Right hindlimb (tissue), 1 donor: ENCODE data around the gene SLC7A1.

Experiments
- DNase-seq: peaks from one replicate; pipeline ENCODE4 v3.0.0-alpha.2; 2018

Gene SLC7A1

DNA sequence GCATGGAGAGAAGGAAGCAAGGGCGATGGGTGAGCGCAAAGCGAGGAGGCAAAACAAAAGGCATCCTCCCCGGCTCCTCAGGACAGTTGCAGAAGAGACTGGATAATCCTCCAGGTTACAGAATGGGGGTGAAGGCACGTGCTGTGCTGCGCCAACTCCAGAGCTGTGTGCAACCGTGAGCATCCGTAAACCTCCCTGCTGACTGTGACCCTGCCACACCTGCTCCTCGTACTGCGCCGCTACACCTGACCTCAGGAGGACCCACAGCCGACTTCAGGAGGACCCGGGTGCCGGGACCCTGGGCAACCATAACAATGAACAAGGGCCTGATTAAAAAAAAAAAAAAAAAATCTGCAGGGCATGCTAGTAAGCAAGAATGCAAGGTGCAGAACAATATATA lies 68.7 kb downstream of the SLC7A1 start:
- DNase-seq: no peak

DNA sequence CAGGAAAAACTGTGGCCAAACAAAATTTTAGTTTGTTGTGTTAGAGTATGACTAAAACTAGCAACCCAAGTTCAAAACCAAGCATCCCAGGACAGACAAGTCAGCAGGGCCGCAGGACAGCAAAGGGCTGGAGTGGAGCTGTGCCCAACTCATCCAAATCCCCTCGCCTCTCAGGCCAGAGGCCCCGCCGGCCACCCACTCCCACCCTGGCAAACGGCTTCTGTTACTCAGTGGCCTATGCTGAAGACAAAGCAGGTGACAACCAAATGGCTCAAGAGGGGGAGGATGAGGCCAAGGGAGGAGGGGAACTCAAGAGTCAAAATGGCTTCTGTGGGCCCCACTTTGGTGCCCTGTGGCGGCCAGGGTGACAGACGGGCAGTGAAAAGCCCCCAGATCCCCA lies 69.7 kb downstream of the SLC7A1 start:
- no peak for DNase-seq

DNA sequence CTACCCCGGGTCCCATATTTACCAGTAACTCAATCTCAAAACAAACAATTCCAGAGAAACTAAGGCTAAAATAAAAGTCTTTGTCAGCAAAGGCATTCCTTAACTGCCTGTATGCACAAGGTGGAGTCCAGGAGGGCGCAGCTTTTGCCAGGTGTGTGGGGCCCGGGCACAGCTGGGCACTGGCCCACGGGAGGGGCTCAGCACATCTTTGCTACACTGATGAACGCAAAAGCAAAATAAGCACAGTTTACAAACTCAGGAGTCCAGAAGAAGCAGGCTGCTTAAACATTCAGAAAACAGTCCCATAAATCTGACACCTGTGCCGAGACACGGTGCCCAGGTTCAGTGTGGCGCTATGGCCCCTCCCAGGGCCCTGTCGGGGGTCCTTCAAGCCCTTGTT lies 70.8 kb downstream of the SLC7A1 start:
- DNase-seq: no peak

DNA sequence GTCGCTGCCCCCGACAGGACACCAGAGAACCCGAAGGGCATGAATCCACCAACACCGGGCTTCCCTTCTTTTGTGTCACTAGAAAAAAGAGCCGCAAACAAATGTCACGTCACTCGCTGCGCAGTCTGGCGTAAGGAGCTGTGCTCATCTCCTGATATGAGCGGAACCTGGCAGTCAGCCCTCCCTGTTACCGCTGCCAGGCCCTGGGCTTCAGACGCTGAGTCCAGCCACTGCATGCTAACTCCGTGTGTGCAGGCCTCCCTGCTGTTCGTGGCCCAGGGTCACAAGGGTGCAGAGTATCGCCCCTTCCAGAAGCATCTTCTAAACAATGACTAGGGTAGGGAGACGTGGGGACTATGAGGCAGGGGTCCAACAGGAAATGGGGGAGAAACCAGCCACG lies 71.3 kb downstream of the SLC7A1 start:
- DNase-seq: no peak

DNA sequence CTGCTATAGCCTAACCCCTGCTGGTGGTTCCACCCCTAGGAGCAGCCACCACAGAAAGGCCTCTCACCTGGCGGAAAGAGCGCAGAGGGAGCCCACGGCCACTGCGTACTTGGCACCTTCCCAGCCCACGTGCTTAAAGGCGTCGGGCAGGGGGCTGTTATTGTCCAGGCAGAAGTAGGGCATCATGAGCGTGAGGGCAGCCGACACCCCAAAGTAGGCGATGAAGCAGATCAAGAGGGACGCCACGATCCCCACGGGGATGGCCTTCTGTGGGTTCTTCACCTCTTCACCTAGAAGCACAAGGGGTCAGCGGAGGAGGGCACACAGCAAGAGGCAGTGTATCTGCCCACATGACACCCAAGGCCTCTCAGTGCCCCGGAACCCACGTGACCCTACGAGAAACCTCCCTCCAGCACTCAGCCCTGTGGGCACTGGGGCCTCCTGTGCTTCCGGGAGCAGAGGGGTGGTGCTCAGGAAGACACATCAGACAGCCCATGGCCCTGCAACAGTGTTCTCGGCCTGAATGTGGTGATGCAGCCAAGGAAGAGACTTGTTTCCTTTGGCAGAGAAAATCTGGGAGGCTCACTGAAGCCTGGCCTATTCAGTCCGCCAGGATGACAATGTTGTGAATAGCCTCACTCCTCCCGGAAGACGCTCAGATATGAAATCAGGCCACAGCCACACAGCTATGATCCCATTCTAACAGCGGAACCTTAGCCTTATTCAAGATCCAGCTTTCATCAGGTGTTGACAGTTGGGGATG lies 72.1 kb downstream of the SLC7A1 start:
- DNase-seq: no peak

DNA sequence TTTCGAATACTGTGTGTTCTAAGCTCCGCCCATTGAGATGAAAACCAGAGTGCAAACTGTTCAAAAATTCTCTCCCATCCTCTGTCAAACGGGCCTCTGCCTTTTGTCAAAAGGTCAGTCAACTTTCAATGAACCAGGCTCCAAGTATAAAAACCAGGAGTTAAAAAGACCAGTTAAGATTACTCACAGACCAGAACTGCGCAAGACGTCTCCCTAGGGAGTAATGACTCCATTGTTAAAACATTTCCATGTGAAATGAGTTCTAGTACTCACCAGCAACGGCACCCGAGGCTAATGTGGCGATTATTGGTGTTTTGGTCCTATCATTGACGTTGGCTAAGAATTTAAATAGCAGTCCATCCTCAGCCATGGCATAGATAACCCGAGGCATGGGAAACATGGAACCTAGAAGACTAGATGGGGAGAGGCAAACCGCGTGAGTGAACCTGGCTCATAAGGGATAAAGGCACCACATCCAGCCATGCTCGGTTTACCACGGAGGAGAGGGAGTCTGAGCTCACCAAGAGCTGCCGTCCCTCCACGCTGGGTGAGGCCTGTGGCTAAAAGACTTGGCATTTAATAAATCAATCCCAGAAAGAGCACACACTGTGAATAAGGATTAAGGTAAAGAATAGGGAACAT lies 73.3 kb downstream of the SLC7A1 start:
- DNase-seq: no peak

DNA sequence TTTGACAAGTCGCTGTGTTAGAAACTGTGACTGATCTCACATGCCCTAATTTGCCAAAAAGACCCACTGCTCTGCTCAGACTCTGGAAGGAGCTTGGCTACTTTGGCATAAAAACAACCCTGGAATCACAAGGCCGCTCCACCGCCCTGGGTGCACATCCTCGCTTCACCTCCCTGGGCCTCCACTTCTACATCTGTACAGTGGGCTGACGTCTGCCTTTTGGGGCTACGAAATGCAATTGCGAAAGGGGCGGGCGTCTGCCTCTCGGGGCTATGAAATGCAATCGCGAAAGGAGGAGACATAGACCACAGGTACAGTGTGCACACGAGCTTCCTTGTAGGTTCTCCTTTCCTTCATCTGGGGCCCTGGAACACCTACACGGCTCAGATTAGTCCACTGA lies 74.2 kb downstream of the SLC7A1 start:
- DNase-seq: no peak

DNA sequence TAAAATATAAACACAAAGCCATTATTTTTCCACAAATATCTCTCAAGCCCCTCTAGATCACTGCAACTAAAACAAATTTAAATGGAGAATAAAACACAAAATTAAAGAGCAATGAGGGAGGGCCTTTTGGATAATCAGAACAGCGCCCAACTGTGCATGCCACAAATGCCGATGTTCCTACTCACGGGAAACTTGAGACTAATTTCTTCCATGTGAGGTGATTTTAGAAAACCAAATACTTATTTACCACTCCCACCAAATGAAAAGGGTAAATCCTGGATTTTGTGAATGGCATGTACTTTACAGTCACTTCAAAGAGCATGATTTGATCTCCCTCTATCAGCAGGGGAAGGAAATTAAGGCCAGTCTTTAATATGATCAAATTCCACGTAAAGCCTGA lies 74.8 kb downstream of the SLC7A1 start:
- DNase-seq: no peak

DNA sequence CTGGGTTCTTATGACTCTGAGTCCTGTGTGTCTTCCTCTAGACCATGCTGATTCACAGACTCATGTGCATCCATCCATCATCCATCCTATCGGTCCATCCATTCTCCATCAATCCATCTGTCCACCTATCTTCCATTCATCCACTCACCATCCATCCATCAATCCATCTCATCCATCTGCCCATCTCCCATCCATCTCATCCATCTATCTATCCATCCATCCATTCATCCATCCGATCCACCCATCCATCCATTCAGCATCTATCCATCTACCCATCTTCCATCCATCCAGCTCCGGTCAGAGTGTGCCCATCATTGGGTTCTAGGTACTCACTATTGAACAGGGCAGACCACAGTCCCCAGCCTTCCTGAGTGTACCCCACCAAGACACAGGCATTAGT lies 75.6 kb downstream of the SLC7A1 start:
- no peak for DNase-seq

DNA sequence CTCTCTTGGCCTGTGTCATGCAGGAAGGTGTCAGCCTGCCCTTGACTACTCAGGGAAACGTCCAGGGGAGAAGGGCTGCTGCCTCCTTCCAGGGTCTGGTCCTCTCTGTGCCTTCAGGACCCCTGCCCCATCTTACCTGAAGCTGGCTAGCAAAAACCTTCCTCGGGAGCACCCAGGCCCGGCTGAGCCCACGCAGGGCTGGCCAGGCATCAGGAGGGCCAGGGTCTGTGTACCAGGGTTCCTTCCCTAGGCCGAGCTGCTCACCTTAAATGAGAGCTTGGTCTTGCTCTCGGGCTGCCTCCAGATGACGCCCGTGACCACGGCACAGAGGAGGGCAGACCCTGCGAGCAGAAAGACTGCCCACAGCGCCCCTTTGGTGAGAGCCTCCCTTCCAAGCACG lies 78.6 kb downstream of the SLC7A1 start:
- no peak for DNase-seq

DNA sequence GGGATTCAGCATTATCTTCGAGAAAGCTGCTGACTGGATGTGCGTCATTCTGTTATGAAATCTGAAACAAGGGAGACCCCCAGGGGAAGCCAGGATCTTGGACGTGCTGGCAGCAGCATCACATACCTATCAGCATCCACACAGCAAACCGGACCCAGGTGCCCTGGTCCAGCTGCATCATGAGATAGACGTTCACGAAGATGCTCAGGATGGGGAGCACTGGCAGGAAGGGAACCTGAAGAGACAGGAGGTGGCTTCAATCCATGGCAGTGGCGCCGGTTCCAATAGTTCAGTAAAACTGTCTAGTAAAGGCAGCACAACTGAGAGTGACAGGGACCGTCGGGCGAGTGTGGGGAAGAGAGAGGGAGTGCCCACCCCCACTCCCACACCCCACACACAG lies 79.5 kb downstream of the SLC7A1 start:
- DNase-seq: no peak

DNA sequence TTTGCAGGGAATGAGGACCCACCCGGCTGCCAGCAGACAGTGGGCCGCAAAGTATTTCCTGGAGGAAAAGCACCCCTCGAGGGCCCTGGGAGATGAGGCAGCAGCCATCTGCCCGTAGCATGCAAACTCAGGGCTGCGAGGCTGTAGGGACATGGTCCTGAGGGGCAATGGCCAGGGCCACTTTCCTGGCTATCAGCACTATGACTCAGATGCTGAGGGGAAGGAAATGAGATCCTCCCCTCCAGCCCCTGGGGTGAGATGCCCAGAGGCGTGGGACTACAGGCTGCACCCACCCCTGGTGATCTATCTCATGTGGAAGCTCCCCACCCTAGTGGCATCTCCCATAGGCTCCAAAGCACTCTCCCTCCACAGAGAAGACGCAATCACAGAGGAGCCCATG lies 80.1 kb downstream of the SLC7A1 start:
- no peak for DNase-seq

DNA sequence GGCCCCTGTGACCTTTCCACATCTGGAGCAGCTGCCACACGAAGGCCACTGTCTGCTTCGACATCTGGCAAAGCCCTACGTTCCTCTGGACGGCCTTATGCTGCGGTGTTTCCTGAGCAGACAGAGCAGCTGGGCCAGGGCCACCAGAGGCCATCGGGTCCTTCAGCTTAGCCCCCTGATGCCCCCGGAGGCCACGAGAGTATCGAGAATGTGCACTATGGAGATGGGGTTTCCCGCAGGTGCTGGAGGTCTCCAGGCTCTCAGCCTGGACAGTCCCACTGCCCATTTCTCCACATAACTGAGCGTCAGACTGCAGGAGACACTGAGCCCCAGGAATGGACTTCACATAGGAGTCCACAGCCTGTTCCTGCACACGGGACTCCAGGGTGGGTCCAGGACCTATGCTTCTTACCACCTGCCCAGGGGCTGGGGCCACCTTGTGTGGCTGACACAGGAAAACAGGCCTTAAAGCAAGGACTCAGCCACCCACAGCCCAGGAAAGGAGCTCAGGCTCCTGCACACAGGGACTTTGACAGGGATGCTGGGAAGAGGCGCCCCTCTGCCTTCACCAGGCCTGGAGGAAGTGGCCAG lies 80.7 kb downstream of the SLC7A1 start:
- DNase-seq: no peak

DNA sequence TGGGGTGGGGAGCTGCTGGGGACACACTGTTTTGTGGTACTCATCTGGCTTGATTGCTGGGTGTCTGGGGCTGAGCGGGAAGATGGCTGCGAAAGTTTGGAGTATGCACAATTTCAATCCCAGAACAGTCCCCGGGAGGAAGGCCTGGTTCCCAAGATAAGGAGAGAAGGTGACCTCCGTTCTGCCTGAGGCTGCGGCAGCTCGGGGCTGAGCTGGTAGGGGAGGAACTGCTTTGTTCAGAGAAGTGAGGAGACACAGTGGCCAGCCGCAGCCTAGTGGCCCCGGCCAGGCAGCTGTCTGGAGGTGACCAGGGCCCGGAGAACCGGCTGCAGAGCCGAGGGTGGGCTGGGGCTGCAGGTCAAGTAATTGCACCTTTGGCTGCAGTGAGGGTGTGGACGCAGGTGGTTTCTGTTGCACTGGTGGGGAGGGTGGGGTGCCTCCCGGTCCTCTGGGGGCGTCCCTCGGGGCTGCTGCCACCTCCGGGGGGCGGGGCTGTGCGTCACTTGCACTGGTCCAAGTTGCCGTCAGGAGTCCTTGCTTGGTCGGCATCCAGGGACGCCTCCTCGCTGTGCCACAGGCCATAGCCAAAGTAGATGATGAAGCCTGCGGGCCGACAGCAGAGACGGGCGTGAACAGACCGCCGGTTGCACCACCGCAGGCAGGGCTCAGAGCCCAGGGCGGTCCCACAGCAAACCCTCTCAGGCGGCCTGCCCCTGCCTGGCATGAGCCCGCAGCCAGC lies 81.3 kb downstream of the SLC7A1 start:
- DNase-seq: no peak

DNA sequence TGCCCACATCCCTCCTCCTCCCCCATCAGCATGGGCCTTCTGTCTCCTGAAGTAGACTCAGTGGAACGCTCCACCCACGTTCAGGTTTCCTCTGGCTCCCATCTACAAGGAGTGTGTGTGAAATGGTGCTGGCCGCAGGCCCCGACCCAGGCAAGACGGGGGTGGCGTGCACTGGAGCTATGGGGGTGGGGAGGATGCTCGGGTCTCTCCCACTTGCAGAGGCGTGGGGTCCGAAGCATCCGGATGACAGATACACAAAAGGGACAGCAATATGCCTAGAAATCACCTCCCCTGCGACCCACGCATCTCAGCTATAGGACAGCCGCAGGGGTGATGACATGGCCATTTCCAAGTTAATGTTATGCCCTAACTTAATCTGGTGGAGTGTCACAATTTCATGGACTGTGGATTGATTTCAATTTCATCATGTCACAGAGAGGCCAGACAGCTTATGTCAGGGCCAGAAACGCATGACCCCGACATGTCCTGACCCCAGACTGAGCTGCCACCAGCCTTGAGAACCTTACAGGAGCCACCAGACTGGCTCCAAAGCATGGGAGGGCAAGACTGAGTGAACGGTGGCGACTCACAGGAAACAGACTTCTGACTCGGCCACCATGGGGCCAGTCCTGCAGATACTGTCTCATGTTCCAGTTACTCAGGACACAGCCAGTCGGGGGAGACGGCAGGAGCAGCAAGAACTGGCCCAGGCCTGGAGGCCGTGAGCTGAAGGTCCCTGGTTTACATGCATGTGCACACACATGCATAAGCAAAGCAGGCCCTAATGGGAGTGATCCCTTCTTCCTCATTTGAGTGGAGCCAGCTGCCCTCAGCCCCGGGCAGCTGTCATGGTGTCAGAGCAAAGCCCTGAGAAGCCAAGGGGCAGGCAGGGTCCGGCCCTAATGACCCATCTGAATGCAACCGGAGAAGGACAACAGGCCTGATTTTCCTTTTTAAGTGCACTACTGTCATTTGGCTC lies 82.2 kb downstream of the SLC7A1 start:
- DNase-seq: no peak

DNA sequence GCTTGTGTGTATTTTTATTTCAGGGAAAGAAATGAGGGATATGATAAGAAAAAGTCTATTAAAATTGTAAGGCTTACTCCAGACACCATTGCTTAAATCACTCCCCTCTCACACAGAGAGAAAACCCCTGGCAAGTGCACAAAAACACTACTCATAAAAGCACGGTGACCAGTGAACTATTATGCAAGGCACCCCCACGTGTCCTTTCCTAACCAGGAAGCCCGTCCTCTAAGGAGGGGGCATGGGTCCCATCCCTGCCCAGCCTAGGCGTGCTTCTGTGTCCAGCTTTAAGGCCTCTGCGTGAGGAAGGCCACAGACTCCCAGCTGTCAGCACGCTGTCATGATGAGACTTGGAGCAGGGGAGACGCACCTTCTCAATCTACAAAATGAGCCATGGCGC lies 83.5 kb downstream of the SLC7A1 start:
- DNase-seq: no peak

DNA sequence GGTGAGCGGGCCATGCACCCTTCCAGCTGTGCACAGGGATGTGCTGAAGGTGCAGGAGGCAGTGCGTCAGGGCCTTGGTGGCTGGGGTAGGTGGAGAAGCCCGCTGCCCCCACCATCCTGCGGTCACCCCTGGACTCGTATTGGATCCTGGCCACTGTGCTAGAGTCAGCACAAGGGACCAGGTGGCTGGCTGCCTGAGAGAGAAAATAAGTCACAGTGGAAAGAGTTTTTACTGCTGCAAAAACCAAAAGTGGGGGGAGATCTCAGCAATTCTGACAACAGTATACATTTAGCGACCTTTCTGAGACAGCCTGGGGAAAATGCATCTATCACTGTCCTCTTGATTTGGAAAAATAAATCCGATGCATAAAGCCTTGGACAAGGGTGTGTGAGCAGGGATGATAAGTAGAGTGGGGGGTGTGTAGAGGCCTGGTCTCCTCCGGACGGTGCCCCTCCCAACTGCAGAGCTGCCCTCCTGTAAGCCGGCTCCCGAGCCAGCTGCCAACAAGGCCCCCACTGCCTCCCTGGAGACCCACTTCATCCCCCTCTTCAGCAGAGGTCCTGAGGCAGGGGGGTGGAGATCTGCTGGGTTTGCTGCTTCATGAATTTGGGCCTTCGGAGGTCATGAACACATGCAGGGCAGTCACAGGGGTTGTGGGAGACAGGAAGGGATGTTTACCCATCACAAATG lies 84.2 kb downstream of the SLC7A1 start:
- no peak for DNase-seq

DNA sequence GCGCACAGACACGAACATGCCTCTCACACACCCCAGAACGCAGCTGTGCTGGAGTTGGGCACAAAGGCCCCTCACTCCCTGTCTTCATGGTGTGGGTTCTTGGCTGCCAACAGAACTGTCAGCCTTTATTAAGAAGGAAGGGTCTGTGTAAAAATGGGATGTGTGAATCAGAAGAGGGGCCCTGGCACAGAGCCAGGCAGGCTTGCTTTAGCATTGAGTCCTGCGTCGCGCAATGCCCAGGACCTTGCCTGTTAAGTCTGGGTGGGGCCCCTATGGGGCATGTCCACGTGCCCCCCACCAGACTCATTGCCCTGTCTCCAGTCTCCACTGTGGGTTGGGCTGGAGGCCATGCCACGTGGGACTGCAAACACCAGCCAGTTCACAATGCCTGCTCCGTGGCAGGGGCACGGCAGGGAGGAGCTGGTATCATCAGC lies 84.8 kb downstream of the SLC7A1 start:
- DNase-seq: no peak

DNA sequence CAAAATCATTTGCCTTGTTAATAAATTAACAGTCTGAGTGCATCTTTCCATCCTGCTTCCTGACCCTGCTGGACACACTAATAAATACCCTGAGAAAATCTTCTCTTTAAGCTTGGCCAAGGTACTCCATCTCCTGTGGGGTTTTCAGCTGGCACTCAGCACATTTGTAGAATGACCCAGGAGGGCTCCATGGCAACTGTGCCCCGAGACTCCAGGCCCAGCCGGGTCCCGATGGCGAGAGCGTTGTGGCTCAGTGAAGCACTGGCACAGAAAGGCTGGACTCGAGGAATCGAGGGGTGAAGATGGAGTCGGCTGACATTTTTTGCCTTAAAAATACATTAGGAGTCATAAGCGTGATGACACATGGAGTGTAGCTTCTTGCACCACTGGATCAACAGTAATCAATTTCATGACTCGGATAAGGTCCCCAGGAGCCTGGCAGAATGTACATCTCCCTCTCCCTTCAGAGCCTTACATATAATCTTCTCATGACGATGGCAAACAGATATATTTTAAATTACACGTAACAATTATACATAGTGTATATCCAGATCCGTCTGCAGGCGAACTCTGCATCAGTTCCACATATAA lies 85.4 kb downstream of the SLC7A1 start:
- DNase-seq: no peak

DNA sequence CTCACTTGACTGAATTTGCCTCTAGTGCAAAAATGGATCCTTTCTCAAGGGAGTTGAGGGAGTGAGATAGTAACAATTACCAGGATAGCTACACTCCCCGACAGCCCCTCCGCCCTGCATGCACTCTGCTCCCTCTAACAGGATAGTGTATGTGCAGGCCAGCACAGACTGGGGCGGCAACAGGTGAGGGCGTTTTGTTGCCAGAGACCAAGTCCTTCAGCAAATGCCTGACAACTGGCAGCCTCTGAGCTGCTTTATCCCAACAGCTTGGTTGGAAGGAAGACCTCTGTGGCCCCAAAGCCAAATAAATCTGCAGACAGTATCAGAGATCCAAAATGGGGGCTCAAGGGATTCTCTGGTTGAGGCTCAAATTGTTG lies 86.6 kb downstream of the SLC7A1 start:
- DNase-seq: no peak

DNA sequence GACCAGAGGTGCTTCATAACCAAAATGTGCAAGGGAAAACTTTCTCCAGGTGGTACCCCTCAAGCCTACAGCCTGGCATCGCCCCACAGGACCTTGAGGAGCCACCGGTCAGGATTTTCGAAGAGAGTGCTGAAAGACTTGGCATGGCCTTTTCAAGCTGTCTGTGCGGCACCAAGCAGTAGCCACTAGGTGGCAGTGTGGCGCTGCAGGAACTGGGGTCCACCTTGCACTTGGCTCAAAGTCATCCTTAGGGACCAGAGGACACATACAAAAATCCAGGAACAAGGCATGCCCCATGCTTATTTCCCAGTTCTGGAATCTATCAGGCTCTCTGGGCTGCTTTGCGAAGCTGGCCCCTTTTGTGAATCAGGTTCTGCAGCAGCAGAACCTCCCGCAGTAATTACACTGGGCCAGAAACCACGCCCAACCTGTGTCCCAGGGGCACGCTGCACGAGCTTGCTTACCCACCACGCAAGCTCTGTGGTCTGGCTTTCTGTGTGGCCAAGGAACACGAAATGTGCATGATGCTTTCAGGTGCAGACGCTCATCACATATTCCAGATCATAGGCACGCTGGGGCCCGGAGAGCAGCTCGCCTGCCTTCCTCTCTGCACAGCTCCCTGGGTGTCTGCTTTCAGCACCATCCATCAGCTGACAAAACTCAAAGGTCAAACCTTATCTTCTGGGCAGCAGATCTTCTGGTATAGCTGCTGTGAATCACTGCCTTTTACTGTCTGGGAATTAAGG lies 87.2 kb downstream of the SLC7A1 start:
- DNase-seq: peak; percentile 90
